HG03558 (cell line): Measurements from ENCODE around the gene MAZ.
"Not testable (repeated sequence)": the region's sequence is repeated elsewhere in the genome, so short reads cannot be mapped to it uniquely, and the experiment has no call there.

Experiments used
- ATAC-seq: cut with Tn5 transposase; IDR thresholded peaks from one replicate; pipeline ENCODE4 v1.9.1; 2021; ENCODE audit warnings: moderate number of reproducible peaks; ENCODE audit not compliant: unreplicated experiment; ENCODE audit errors: extremely low read depth

Gene MAZ

GRCh38 chr16:29806099-29806579, at the start of gene MAZ:
MAZ (plus strand) TSS chr16:29806529; CDS start chr16:29806702, 173 bp downstream.
- no peak for ATAC-seq

GRCh38 chr16:29756654-29757053, 49.7 kb upstream of the MAZ start:
- no peak for ATAC-seq

GRCh38 chr16:29757086-29757485, 49.2 kb upstream of the MAZ start:
- not testable (repeated sequence) for ATAC-seq

- no peak for ATAC-seq
Observed at GRCh38 chr16:29757950-29758466, 48.3 kb upstream of the MAZ start.

- ATAC-seq = no peak
Observed at GRCh38 chr16:29760567-29761279, 45.6 kb upstream of the MAZ start.

GRCh38 chr16:29761280-29761651, 45.1 kb upstream of the MAZ start:
- ATAC-seq = not testable (repeated sequence)

GRCh38 chr16:29761882-29762281, 44.4 kb upstream of the MAZ start:
- no peak for ATAC-seq

GRCh38 chr16:29763326-29763725, 43.0 kb upstream of the MAZ start:
- no peak for ATAC-seq

GRCh38 chr16:29765167-29766032, 40.9 kb upstream of the MAZ start:
- ATAC-seq = no peak

GRCh38 chr16:29766571-29766970, 39.8 kb upstream of the MAZ start:
- ATAC-seq = no peak

- no peak for ATAC-seq
Observed at GRCh38 chr16:29767062-29767461, 39.3 kb upstream of the MAZ start.

- ATAC-seq = no peak
Observed at GRCh38 chr16:29769507-29769906, 36.8 kb upstream of the MAZ start.

- no peak for ATAC-seq
Observed at GRCh38 chr16:29770250-29770929, 35.9 kb upstream of the MAZ start.

GRCh38 chr16:29772330-29772729, 34.0 kb upstream of the MAZ start:
- not testable (repeated sequence) for ATAC-seq

- ATAC-seq = no peak
Observed at GRCh38 chr16:29774730-29775129, 31.6 kb upstream of the MAZ start.

GRCh38 chr16:29775742-29776408, 30.5 kb upstream of the MAZ start:
- no peak for ATAC-seq

GRCh38 chr16:29777576-29778350, 28.6 kb upstream of the MAZ start, which contains the start of gene ZG16:
ZG16 (plus strand) TSS chr16:29778256; CDS start chr16:29779267, 1,011 bp downstream.
- ATAC-seq = no peak

GRCh38 chr16:29779474-29779873, 26.9 kb upstream of the MAZ start:
- no peak for ATAC-seq
